Stimulated activated CD8-positive, alpha-beta memory T cell treated with anti-CD3 and anti-CD28 coated beads, Interleukin-2, amount 100 ng/mL, for 1 hour (primary cell): ENCODE measurements around the gene NACC2.

Experiments
- DNase-seq, 2 donors: peaks; one replicate each; pipeline ENCODE4 v3.0.0-alpha.2; 2020; ENCODE audit warnings: low read depth in 2 of 2

Gene NACC2

DNA sequence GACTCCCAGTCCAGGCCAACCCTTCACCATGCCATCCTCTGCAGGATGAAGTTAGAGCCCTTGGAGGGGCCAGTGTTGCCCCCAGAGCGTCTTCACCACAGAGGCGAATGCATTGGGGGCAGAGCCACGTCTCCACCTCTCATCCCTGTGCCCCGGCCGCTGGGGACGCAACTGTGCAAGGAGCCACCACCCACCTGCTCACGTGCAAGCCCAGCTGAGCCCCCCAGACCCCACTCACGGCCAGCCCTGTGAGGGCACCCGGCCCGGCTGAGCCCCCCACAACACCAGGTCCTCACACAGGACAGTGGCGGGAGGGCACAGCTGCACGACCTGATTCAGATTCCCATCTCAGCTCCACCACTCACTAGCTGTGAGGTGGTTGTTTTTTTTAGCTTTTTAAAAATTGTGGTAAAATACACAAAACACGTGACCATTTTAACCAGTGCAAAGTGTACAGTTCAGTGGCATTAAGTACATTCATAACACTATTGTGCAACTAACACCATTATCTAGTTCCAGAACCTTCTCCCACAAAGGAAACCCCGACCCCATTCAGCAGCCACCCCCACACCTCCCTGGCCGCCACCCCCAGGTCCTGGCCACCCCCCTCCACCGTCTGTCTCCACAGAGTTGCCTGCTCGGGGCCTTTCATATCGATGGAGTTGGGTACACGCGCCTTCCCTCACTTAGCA lies 100.4 kb downstream of the NACC2 start:
- DNase-seq: no peak

DNA sequence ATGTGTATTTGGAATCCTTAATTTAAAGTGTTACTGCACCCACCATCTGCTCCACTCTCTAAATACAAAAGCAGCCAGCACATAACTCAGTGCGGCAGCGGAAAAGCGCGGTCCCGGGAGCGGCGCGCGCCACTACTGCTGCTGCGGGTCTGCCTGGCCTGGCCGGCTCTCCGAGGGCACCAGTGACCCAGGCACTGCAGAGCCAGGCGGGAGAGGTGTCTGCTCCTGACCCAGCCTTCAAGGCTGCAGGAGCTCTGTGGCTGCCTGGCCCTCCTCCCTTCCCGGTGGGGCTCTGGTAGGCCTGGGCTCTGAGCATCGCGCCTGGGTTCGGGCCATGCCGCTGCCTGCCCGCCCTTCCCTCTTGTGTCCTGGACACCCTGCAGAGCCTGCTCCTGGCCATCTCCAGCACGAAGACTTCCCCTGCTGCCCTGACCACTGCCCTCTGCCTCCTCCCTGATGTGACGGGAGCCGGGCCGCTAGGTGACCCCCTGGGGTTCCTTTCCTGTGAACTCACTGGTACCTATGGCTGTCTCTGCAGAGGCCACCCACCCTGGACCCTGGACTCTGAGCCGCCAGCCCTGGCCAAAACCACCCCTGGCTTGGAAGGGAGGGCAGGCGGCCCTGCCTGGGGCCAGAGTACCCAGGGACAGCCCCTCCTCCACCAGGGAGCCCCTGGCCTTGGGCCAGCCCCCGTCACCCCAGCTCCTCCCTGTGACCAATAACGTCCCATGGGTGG lies 101.2 kb downstream of the NACC2 start:
- DNase-seq: no peak

DNA sequence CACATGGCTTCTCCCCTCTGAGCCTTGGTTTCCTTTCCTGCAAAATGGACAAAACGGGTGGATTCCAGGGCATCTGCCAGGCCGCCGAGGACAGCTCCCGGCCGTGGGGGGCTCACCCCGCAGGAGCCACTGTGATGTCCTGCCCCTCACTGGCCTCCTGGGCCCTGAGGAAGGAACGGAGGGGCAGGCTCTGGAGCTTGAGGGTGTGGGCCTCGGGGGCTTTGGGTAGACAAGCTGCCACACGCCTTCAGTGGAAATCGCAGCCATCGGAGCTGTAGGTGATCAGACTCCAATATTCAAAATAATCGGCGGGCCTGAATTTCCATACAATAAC lies 101.7 kb downstream of the NACC2 start:
- no peak for DNase-seq

DNA sequence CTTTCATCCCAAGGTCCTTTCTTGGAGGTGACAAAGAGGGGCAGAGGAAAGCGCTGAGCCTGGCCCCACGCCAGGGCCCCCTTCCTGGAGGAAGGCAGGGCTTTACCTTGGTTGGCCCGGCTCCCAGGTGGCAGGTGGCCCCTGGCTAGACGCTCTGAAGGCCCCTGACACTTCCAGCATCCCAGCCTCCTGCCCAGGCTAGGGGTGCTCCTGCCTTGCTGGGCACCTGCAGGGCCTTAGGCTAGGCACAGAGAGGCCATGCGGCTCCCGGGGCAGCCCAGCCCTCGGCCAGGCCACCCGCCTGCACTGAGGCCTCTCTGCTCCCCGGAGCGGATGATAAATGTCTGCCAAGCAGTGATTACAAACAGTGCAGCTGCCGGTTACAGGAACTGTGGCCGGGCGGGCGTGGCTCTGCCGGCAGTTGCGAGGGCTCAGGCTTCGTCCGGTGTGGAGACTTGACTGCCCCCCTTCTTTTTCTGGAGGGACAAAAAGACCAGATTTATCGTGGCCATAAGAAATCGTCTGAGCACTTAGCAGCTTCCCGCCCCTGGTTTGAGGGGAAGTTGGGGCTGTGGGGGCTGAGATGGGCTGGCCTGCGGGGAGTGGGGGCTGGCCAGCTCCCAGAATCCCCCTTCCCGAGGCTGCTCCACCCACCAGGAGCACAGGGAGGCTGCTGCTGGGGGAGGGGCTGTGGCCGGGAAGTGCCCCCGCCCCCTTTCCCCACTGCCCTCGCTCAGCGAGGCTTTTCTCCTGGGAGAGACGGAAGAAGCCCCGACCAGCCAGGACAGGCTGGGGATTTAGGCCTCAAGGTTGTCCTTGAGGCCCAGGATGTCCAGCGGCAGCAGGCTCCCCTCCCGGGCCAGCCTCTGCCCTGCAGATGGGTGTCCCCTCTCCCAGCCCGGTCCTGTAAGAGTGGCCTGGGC lies 102.3 kb downstream of the NACC2 start:
- DNase-seq: no peak

DNA sequence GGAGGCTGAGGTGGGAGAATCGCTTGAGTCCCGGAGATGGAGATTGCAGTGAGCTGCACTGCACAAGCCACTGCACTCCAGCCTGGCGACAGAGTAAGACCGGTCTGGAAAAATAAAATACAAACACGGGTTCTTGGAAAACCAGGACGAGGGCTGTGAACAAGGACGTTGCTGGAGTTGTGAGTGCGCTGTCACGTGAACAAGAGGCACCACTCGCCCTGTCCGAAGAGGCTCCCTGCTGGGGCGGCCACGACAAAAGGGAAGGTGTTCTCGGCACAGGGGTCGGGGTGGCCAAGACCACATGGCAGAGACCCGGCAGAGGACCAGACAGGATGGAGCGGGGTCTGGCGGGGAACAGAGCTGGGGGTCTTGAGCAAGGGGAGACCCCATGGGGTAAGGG lies 103.3 kb downstream of the NACC2 start:
- DNase-seq: no peak

DNA sequence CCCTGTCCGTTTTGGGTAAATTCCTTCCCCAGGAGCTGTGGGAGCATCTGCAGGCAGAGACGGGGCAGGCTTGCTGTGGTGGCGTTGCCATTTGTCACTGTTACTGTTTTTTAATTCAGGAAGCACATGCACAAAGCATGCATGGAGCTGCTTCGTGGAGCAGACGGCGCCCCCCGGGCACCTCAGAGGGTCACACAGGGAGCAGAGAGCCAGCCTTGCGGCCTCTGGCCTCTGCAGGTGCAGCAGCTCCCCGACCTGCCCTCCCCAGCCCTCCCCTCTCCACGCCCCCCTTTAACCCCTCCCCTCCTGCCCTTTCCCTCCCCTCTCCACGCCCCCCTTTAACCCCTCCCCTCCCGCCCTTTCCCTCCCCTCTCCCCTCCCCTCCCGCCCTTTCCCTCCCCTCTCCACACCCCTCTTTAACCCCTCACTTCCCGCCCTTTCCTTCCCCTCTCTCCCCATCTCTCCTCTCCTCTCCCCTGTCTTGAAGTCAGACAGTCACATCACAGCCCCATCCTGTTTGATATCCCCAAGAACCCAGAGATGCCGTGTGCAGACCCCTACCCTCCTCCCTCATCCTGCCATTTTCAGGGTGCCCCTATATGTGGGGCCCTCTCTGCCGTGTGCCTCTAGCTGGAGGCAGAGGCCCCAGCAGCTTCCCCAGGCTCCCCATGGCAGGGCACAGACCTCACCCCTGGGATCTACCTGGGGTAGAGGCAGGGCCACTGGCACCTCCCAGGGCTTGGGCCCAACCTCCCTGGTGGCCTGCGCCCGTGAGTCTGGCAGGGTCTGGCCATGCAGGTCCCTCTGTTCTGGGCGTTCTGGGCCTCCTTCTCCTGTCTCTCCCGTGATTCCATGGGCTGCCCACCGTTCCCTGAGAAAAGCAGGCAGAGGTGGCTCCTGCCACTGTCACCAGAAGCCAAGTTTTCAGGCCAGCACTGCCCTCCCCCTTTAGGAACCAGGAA lies 104.3 kb downstream of the NACC2 start:
- DNase-seq: peak in 1 of 2 donors; percentile 38

DNA sequence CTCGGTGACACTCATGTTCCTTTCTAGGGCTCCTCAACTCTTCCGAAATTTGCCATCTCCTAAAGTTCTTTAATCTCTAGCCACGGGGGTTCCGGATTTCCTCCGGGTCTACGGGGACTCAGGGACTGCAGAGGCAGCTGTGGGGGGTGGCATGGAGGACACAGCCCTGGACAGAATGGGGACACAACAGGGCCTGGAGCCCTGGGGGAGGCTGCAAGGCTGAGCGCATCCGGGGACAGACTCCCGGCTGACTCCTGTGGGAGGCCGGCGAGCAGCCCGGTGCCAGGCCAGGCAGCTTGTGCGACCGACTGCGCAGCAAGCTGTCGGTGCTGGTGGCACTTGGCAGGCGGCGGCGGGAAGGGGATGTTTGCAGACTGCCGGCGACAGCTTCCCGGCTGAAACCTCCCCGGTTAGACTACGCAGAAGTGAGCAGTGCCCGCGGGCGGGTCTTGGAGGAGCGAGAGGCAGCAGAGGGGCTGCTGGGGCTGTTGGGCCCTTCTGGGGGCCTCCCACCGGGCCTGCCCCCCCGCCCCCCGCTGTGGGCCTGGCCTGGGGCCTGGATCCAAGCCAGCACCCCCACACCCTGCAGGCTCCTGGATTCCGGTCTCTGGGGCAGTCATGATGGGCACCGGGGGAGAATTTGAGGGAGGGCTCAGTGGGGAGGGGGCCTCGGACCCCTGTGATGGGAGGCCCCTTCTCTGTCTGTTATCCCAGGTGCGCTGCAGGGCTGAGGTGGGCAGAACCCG lies 105.2 kb downstream of the NACC2 start:
- DNase-seq: no peak

DNA sequence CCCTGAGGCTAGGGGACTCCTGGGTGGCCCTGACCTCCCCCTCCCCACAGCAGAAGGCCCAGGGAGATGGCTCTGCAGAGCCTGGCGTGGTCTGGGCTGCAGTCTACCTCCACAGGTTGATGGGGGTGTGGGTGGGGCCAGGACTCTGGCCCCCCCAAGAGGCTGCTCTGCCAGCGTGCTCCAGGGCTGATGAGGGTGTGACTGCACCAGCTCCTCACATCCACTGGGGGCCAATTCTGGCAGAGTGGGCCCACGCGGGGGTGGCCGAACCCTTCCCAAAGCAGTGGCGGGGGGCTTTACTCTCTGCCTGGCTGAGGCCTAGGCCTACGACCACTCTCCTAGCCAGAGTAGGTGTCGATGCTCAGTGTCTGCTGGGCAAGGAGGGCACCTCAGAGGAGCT lies 105.9 kb downstream of the NACC2 start:
- DNase-seq: no peak

DNA sequence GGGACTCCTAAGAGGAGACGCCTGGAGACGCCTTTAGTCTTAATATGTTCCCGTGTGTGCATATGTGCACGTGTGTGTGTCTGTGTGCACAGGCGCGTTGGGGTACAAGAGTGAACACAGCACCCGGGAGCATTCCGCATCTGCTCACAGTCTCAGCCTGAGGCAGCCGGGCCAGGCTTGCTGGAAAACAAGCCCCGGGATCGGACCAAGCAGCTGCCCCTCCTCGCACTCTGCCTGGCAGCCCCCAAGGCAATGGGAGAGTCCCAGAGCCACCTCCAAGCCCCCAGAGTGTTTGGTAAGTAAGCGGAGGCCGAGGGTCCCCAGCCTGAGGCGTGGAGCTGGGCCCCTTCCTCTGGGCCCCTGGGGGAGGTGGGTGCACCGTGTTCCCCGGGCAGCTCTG lies 106.6 kb downstream of the NACC2 start:
- DNase-seq: no peak

DNA sequence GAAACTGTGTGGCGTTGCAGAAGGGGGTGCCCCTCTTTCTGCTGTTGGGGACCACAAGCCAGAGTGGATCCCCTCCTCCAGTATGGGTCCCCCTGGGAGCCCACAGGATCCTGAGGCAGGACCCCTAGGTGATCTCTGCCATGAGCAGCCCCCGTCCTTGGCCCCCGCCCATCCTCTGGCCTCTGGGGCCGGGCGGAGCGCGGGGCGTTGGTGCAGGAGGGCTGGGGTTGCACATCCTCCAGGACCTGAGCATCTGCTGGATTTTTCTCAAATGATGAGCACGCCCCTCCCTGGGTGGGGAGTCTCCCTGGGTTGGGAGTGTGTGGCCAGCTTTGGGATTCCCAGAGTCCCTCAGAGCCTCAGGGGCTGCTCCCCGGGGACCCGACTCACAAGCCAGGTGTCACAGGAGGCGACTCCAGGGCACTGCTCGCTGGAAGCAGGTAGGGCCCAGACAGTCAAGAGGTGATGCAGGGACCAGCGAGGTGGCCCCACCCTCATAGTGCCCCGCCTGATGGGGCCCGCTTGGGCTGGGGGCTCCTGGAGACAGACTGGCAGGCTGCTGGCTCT lies 107.2 kb downstream of the NACC2 start:
- DNase-seq: no peak

DNA sequence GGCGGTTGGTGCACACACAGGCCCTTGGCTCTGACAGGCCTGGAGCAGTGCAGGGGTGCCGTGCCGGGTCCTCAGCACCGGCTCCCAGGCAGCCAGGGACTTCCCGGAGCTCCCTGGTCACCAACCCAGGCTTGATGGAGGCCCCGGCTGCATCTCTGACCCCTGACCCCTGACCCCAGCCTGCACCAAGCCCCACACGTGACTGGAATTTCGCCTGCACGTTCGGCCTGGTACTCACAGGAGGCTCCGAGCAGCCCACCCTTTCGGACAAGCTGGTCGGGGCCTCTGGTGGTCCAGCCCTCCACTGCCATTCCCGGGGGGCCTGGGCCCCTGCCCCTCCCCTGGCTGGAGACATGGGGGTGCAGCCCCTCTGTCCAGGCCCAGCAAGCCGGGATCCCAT lies 108.5 kb downstream of the NACC2 start:
- no peak for DNase-seq

DNA sequence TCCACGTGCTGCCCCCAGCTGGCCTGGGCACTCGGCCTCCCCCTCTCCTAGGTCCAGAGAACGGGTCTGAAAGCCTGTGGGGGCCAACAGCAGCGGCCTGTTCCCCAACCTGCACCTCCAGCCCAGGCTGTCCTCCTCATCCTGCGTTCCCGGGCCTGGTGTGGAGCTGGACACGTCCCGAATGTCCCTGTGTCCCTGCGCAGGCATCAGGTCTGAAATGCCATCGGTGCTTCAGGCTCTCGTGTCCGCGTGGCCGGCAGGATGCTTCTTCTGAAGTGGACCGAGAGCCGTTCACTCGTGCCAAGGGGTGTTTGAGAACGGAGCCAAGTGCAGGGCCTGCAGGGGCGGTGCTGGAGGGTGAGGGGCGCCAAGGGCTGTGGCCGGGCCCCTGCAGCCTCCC lies 109.2 kb downstream of the NACC2 start:
- DNase-seq: no peak

DNA sequence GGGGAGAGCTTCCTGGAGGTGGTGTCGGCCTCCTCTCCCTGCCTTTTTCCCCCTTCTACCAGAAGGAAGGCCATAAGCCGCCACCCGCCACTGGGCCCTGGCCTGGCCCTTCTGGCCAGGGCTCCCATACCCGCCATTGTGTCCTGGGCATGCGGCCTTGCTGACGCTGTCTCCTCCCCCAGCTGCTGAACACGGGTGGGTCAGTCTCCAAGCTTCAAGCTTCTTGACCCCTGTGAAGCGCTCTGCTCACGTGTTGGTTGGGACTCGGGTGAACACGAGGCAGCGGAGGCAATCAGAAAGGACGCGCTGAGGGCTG lies 109.7 kb downstream of the NACC2 start:
- no peak for DNase-seq

DNA sequence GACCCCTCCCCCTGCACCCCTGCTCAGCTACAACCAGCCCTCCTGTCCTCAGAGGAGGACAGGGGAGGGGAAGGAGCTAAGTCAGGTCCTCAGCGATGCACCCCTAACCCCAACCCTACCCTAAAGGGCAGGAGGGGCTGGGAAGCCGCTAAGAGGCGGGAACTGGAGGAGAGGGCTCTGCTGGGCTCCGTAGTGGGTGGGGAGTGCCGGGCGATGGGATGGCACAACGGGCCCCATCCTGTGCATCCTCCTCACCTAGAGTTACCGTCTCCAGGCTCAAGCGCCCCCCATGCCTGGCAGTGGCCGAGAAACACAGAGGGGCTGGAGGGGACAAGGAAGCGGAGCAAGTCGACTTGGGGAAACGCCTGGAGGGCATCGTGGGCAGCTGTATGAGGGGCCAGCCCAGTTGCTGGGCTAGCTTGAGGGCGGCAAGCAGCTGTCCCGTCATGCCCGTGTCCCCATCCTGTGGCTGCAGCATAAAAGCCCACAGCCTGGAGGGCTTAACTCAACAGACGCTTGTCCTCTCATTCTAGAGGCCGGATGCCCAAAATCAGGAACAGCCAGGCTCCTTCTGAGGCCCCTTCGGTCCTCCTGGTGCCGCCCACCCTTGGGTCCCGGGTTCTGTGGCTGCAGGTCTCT lies 110.9 kb downstream of the NACC2 start:
- DNase-seq: no peak

DNA sequence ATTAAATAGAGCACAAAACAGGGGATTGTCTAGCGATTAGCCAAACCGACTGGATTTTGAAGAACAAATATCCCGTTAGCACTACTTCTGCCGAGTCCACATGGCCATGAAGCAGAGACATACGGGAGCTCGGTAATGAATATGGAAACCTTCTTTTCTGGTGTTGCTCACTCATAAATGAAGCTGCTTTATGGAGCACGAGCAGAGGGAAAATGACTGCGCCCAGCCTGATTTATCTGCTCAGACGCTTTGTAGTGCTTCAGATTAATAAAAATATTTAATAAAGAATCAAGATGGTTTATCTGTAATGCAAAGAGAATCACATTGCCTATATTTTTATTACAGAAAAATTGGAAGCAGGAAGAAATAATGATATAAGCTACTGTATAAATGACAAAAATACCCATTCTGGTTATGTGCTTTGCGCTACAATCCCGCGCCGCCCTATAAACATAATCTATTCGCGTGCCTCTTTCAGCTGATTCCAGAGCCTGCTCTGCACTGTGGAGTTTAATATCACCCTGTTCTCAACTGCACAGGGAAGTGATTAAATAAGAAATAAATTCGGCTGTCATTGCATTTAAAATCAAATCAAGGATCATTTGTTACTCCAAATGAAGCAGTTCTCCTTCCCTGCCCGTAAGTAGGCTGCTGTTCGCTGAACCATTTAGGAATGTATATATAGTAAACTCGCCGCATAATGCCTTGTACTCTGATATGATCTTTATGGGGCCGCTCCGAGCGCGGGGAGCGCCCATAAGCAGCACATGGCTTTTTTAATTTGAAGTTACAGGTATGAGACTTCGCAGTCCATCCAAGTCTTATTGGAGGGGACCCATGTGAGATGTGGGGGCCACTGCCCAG lies 111.6 kb downstream of the NACC2 start:
- no peak for DNase-seq

DNA sequence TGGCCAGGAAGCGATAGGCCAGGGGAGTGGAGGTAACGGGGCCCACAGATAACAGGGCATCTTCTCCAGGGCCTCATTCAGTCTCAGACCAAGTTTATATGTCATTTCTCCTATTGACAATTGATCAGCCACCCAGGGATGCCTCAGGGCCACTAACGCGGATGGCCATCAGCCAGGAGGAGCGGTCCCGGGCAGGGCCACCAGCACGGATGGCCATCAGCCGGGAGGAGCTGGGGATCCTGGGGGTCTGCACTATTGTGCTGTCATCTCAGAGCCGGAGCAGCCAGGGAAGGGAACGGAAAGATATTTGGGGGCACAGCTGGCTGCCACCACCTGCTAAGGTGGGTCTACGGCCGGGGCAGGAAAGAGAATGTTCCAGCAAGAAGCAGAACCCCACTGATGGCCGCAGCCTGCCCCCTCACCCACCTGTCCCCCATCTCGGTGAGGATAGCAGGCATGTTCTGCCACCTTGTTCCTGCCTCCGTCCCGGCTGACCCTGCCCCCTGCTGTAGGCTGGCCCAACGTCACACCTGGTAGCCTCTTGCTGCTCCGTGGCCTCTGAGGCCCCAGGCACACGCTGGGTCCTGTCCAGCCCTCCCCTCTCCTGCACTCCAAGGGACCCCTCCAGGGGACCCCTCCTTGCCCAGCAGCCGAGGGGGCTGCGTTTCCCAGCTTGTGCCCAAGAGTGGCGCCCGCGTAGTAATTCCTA lies 112.4 kb downstream of the NACC2 start:
- DNase-seq: no peak

DNA sequence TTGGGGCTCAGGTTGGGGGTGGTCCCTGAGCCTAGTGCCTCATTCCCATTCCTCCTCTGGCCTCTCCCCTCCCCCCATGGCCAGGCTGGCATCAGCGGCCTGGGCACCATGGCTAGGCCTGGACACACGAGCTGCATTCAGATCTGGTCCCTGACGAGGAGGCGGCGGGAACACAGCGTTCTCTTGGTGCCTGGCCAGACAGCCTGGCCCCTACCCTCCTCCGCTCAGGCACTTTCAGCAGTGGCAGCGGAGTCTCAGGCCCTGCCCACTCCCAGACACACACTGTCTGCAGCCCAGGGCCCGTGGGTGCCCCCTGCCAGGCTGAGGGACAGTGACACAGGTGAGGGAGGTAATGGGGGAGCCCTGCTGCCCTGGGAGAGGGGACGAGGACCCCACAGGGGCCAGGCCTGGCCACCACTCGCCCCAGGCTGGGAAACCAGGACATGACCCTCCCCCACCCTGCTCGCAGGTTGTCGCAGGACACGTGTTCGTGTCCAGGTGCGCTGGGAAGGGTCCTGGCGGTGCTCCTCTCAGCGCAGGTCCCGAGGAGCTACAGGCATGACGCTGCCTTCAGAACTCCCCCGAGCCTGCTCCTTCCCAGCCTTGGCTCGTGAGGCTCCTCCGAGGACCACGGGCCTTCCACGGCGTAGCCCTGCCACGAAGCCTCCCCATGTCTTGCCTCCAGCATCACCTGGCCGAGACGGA lies 114.0 kb downstream of the NACC2 start:
- no peak for DNase-seq
